B cell (primary cell): ENCODE data around the gene MAFG.

Experiments used
- EZH2 ChIP-seq: IDR thresholded peaks from 2 replicates; pipeline ENCODE4 v1.6.1; 2012; ENCODE audit warnings: borderline replicate concordance, low read depth, mild to moderate bottlenecking, moderate library complexity, low read length; ENCODE audit not compliant: insufficient read depth, poor library complexity, severe bottlenecking
- TF ChIP-seq, protein P1 (sequence below): fragments of 200-600 bp; IDR thresholded peaks from one replicate; pipeline ENCODE4 v1.8.0; 2022; ENCODE audit warnings: antibody characterized with exemption, mild to moderate bottlenecking

- TF ChIP-seq EZH2: no peak
- TF ChIP-seq, protein P1, sequence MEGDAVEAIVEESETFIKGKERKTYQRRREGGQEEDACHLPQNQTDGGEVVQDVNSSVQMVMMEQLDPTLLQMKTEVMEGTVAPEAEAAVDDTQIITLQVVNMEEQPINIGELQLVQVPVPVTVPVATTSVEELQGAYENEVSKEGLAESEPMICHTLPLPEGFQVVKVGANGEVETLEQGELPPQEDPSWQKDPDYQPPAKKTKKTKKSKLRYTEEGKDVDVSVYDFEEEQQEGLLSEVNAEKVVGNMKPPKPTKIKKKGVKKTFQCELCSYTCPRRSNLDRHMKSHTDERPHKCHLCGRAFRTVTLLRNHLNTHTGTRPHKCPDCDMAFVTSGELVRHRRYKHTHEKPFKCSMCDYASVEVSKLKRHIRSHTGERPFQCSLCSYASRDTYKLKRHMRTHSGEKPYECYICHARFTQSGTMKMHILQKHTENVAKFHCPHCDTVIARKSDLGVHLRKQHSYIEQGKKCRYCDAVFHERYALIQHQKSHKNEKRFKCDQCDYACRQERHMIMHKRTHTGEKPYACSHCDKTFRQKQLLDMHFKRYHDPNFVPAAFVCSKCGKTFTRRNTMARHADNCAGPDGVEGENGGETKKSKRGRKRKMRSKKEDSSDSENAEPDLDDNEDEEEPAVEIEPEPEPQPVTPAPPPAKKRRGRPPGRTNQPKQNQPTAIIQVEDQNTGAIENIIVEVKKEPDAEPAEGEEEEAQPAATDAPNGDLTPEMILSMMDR: no peak
Observed at GRCh38 chr17:81909966-81910839, 17.3 kb downstream of the MAFG start.
